Measurements from ENCODE around the gene MCF2L2. TPM values are rescaled to one million over a fixed set of nuclear protein-coding genes. Genes with fewer than 3 reads are reported as not detected.

Gene MCF2L2
- total and polyA plus RNA-seq, 9 of the 15 experiments (the other 6 are each of a cell fraction or from before 2014, with no cell fraction given) = 0.56 to 4.2 (median 3.0) TPM

DNA sequence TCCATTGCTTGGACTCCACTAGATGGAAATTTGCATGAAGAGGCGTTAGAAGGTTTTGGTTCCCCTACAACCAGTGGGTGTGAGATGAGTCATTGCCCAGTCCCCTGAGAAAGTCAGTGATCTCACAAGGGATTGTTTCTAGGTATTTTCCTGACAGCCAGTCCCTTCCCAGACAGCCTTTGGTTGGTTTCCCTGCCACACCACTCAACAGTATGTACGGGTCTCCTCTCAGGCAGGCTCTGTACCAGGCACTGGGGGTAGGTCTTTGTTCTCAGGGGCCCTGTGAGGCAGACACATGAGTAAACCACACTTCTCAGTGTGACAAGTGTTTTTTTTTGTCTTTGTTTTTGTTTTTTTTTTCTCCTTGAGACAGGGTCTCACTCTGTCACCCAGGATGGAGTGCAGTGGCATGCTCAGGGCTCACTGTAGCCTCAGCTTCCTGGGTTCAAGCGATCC, 269.8 kb downstream of the MCF2L2 start:
- H3K4me3 ChIP-seq = no peak overlapping the region
- 0 out of 4 replicates have a peak overlapping the region, but pooled peaks of 1 of the 2 experiments have one; percentile 33 for H3K9ac ChIP-seq (ENCODE audit: insufficient read depth in 1 of 2, low read depth in 2 of 2, low read length in 2 of 2)
- TF ChIP-seq CBX5 (IDR thresholded peaks at IDR 0.05; ENCODE audit: borderline replicate concordance, low read depth) = no peak
- no peak for TF ChIP-seq SIN3A (IDR thresholded peaks at IDR 0.05; ENCODE audit: borderline replicate concordance in 2 of 2, control insufficient read depth in 1 of 2, low read depth in 2 of 2, low read length in 2 of 2)
- TF ChIP-seq ZNF354B (CRISPR knock-in tag; IDR thresholded peaks at IDR 0.05) = no peak
- TF ChIP-seq BMI1 (IDR thresholded peaks at IDR 0.05; ENCODE audit: low read length) = no peak
- TF ChIP-seq SNIP1 (IDR thresholded peaks at IDR 0.05; ENCODE audit: low read depth) = no peak
- no peak for TF ChIP-seq NFYB (IDR thresholded peaks at IDR 0.05; ENCODE audit: extremely low read depth, insufficient read length)
- TF ChIP-seq, protein P1, sequence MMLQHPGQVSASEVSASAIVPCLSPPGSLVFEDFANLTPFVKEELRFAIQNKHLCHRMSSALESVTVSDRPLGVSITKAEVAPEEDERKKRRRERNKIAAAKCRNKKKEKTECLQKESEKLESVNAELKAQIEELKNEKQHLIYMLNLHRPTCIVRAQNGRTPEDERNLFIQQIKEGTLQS (IDR thresholded peaks at IDR 0.05) = peak; percentile 72
- TF ChIP-seq, protein P1 (CRISPR knock-in tag; conservative IDR thresholded peaks at IDR 0.05) = no peak
- TF ChIP-seq FOXK2 (conservative IDR thresholded peaks at IDR 0.05 in 1 of 2, IDR thresholded peaks at IDR 0.05 in 1 of 2; ENCODE audit: low read depth in 2 of 2) = no peak
- no peak for TF ChIP-seq BDP1 (IDR thresholded peaks at IDR 0.05; ENCODE audit: insufficient read depth, insufficient read length)
- TF ChIP-seq ZNF436 (CRISPR knock-in tag; IDR thresholded peaks at IDR 0.05) = no peak
- no peak for TF ChIP-seq SMARCB1 (IDR thresholded peaks at IDR 0.05; ENCODE audit: insufficient read length, low read depth)
- TF ChIP-seq, protein P2, sequence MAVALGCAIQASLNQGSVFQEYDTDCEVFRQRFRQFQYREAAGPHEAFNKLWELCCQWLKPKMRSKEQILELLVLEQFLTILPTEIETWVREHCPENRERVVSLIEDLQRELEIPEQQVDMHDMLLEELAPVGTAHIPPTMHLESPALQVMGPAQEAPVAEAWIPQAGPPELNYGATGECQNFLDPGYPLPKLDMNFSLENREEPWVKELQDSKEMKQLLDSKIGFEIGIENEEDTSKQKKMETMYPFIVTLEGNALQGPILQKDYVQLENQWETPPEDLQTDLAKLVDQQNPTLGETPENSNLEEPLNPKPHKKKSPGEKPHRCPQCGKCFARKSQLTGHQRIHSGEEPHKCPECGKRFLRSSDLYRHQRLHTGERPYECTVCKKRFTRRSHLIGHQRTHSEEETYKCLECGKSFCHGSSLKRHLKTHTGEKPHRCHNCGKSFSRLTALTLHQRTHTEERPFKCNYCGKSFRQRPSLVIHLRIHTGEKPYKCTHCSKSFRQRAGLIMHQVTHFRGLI (CRISPR knock-in tag; IDR thresholded peaks at IDR 0.05) = no peak
- no peak for TF ChIP-seq SMARCA5 (IDR thresholded peaks at IDR 0.05)
- peak; percentile 81 for TF ChIP-seq JUN (IDR thresholded peaks at IDR 0.05; ENCODE audit: borderline replicate concordance, low read depth, low read length)
- TF ChIP-seq JUN (CRISPR knock-in tag; IDR thresholded peaks at IDR 0.05; ENCODE audit: borderline replicate concordance) = no peak
- no peak for TF ChIP-seq TEAD1 (CRISPR knock-in tag; IDR thresholded peaks at IDR 0.05)
- no peak for TF ChIP-seq HDAC8 (tag; IDR thresholded peaks at IDR 0.05)
- no peak for TF ChIP-seq SMAD4 (CRISPR knock-in tag; conservative IDR thresholded peaks at IDR 0.05)
- no peak for TF ChIP-seq MEIS2 (IDR thresholded peaks at IDR 0.05; ENCODE audit: partially characterized antibody)

More for the DNA sequence above, 269.8 kb downstream of the MCF2L2 start:
- Histone ChIP-seq H3K4me1 (replicated peaks in 1 of 2; ENCODE audit: control insufficient read depth in 2 of 2, insufficient read depth in 2 of 2, low read length in 2 of 2) (peaks cover 0 to 11% of the 10 kb centered on the region in 2 experiments; a peak in 3 of 5 replicates), H3K9me1 (ENCODE audit: control insufficient read depth, insufficient read depth, low read length) (no peaks in the 10 kb centered on the region), H4K20me1 (replicated peaks; ENCODE audit: control insufficient read depth, insufficient read depth, low read length) (no peaks in the 10 kb centered on the region), H3K4me2 (ENCODE audit: insufficient read depth, low read length) (no peak overlapping the region), H3K27ac (ENCODE audit: extremely low read depth, low read depth, low read length) (no peak overlapping the region; the same call in 2 of the 3 replicates), H3K79me2 (ENCODE audit: control insufficient read depth, insufficient read depth, low read length) (no peaks in the 10 kb centered on the region), H2AFZ (ENCODE audit: low read depth, low read length) (0 out of 2 replicates have a peak overlapping the region, but pooled peaks have one; percentile 32), H3K36me3 (ENCODE audit: control insufficient read depth, insufficient read depth, low read length) (no peaks in the 10 kb centered on the region), H3K9me3 (replicated peaks; ENCODE audit: control insufficient read depth, insufficient read depth, low read depth, low read length) (no peaks in the 10 kb centered on the region), H3K27me3 (ENCODE audit: control insufficient read depth in 2 of 2, insufficient read depth in 2 of 2, low read length in 2 of 2) (peaks cover 0 to 2% of the 10 kb centered on the region in 2 experiments; a peak in 2 of 5 replicates)
- no TSS peak for BruUV-seq (replicated peaks)
- WGBS (ENCODE audit: insufficient coverage, low coverage, missing lambda C conversion rate) = 12% methylated on average over 3 of the region's 3 CpGs
- ATAC-seq (no peak), FAIRE-seq (peak; percentile 77), DNase-seq (ENCODE audit: extremely low read depth in 1 of 4, low spot score in 3 of 4) (peak; percentile 23 to 61 (median 42))
- ChIA-PET CTCF (ENCODE audit: low intra/inter-chr PET ratio) (no interaction called here), POLR2A (no interaction called here)
- intact Hi-C loops (cut with micrococcal nuclease) = no loop called here
- in situ Hi-C loops (cut with MboI) = no loop called here
